Upper lobe of left lung (tissue), 4 donors: ENCODE measurements around the gene CACNG7.

ENCODE experiments used
- CTCF ChIP-seq, 6 experiments: fragments of 450-650 bp in 4 of 6; fragments of 200-600 bp in 2 of 6; sonication (generic) in 2 of 6; IDR thresholded peaks; one replicate each; pipeline ENCODE4 v1.5.1; 2016 to 2019; ENCODE audit warnings: antibody characterized with exemption in 6 of 6
- EP300 ChIP-seq, 4 donors: sonication (generic); formaldehyde crosslinking; IDR thresholded peaks; one replicate each; pipeline ENCODE4 v1.5.1; 2017; ENCODE audit warnings: antibody characterized with exemption in 4 of 4, control low read depth in 2 of 4
- POLR2A ChIP-seq, 4 donors: fragments of 450-650 bp; IDR thresholded peaks; one replicate each; pipeline ENCODE4 v1.5.1; 2016 to 2017; ENCODE audit warnings: antibody characterized with exemption in 4 of 4, mild to moderate bottlenecking in 2 of 4
- POLR2AphosphoS5 ChIP-seq, 2 donors: sonication (generic); formaldehyde crosslinking; IDR thresholded peaks; one replicate each; pipeline ENCODE4 v1.5.1; 2017; ENCODE audit warnings: antibody characterized with exemption in 2 of 2

- no peak for TF ChIP-seq CTCF (IDR thresholded peaks at IDR 0.05)
- TF ChIP-seq POLR2A (IDR thresholded peaks at IDR 0.05): no peak
- no peak for TF ChIP-seq POLR2AphosphoS5 (IDR thresholded peaks at IDR 0.05)
- no peak for TF ChIP-seq EP300 (IDR thresholded peaks at IDR 0.05)
These were observed 36.4 kb downstream of the CACNG7 start for GRCh38 chr19:53945441-53945840.
